ENCODE data around the gene GLT1D1. TPM values are rescaled to one million over a fixed set of nuclear protein-coding genes. Genes with fewer than 3 reads are reported as not detected.
A peak's percentile ranks its signal among the peaks of the same experiment; 100 is the strongest.

The GLT1D1 gene
- total and polyA plus RNA-seq, 2 of the 8 experiments (the other 6 are each of a cell fraction or from before 2014, with no cell fraction given) = 1.5 to 3.6 TPM

DNA sequence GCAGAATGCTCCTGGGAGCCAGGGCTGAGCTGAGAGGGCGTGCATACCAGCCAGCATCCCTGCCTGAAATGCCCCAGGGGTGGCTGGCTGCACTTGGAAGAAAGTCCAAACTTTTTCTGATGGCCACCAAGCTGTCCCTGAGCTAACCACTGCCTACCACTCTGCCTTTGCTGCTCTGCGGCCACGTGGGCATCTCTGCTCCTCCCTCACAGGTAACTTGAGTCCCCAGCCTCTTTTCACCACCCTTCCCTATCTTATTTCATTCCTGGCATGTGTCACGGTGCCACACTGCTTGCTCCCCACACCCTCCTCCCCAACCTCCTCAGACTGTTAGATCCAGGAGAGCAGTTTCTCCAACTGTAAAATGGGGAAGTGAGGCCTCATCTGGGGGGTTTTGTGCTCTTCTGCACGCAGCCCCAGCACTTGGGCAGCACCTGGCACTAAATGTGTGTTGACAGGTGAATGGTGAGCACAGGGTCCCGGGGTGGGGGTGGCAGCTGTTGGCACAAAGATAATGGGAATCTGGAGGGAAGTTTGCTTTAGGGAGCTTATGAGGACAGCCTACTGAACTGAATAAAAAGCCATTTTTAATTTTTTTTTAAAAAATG, 113.0 kb downstream of the GLT1D1 start (continued):
- TF ChIP-seq, protein P1, sequence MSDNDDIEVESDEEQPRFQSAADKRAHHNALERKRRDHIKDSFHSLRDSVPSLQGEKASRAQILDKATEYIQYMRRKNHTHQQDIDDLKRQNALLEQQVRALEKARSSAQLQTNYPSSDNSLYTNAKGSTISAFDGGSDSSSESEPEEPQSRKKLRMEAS (IDR thresholded peaks at IDR 0.05) = peak; percentile 43; the same call in 1 of the 2 replicates
- no peak for TF ChIP-seq PHF8 (conservative IDR thresholded peaks at IDR 0.05; ENCODE audit: low read depth, low read length)

Measured in H1 (cell line).